Caco-2 (cell line): Measurements from ENCODE around the gene C2orf42. TPM values are rescaled to one million over a fixed set of nuclear protein-coding genes. Genes with fewer than 3 reads are reported as not detected.

Experiments
- BruUV-seq: library from RNA; stranded (reverse); fragments of 400-500 nt; replicated peaks from 2 replicates; lab custom pipeline; 2021; lab: Mats Ljungman, UMichigan
- CTCF ChIA-PET: fragments of 300-600 bp; sonication (Branson Sonifier 250); formaldehyde crosslinking; loops from one replicate; lab custom pipeline; 2022; ENCODE audit warnings: antibody characterized with exemption; lab: Charles Lee
- POLR2A ChIA-PET: fragments of 300-600 bp; sonication (Branson Sonifier 250); formaldehyde crosslinking; loops from one replicate; lab custom pipeline; 2022; ENCODE audit warnings: antibody characterized with exemption; lab: Charles Lee
- DNase-seq, 2 experiments: peaks; one replicate each; pipeline versions ENCODE4 v3.0.0 to v3.0.0-alpha.2; 2020 to 2022
- H3K27me3 ChIP-seq: replicated peaks from 2 replicates; pipeline ENCODE4 v1.6.0; 2011; ENCODE audit warnings: low read length; ENCODE audit not compliant: control insufficient read depth, insufficient read depth
- H3K36me3 ChIP-seq: 2 replicates; pipeline ENCODE4 v1.5.1; 2011; ENCODE audit warnings: low read length; ENCODE audit not compliant: control insufficient read depth, insufficient read depth
- H3K4me1 ChIP-seq: fragments of 250-450 bp; sonication (Bioruptor Pico); 2 replicates; pipeline ENCODE4 v1.5.1; 2020; ENCODE audit warnings: mild to moderate bottlenecking
- H3K4me3 ChIP-seq: 2 replicates; pipeline ENCODE4 v1.5.1; 2011; ENCODE audit warnings: low read depth, mild to moderate bottlenecking, control low read depth, low read length
- H3K9me3 ChIP-seq: fragments of 250-450 bp; sonication (Bioruptor Pico); 2 replicates; pipeline ENCODE4 v1.5.1; 2020; ENCODE audit warnings: mild to moderate bottlenecking, moderate library complexity
- H3K27ac Mint-ChIP-seq: one replicate; pipeline ENCODE4 v1.8.0; 2022; ENCODE audit warnings: mixed read lengths; ENCODE audit not compliant: unreplicated experiment
- H3K27me3 Mint-ChIP-seq: one replicate; pipeline ENCODE4 v1.8.0; 2022; ENCODE audit warnings: mixed read lengths; ENCODE audit not compliant: insufficient read depth, unreplicated experiment
- H3K36me3 Mint-ChIP-seq: one replicate; pipeline ENCODE4 v1.8.0; 2022; ENCODE audit warnings: mild to moderate bottlenecking, mixed read lengths; ENCODE audit not compliant: insufficient read depth, unreplicated experiment
- H3K4me1 Mint-ChIP-seq: one replicate; pipeline ENCODE4 v1.8.0; 2022; ENCODE audit warnings: low read depth, mixed read lengths; ENCODE audit not compliant: unreplicated experiment
- H3K4me3 Mint-ChIP-seq: one replicate; pipeline ENCODE4 v1.8.0; 2022; ENCODE audit warnings: mild to moderate bottlenecking, moderate library complexity, mixed read lengths; ENCODE audit not compliant: unreplicated experiment
- H3K9me3 Mint-ChIP-seq: one replicate; pipeline ENCODE4 v1.8.0; 2022; ENCODE audit warnings: mixed read lengths; ENCODE audit not compliant: unreplicated experiment
- CTCF ChIP-seq, 2 experiments: fragments of 200-600 bp in 1 of 2; IDR thresholded peaks; 1 replicate in 1 of 2; 2 replicates in 1 of 2; pipeline versions ENCODE4 v1.5.1 to v1.8.0; 2011 to 2022; ENCODE audit warnings: antibody characterized with exemption in 1 of 2, control low read depth in 1 of 2, inconsistent platforms in 1 of 2, low read depth in 1 of 2, low read length in 1 of 2, mild to moderate bottlenecking in 1 of 2, moderate library complexity in 1 of 2; ENCODE audit not compliant: insufficient read depth in 1 of 2, severe bottlenecking in 1 of 2, unreplicated experiment in 1 of 2
- intact Hi-C: fragments of 100-400 bp; cut with micrococcal nuclease; formaldehyde crosslinking; loops from one replicate; pipeline ENCODE4 v1.10.0; 2022; ENCODE audit not compliant: unreplicated experiment
- total RNA-seq: library from RNA; stranded (reverse); gene quantifications from 2 replicates; pipeline ENCODE4 v1.2.3, GENCODE V29; 2022

C2orf42 gene
- total RNA-seq, 1 experiment from 2014 or later, result 14.8 TPM

GRCh38 chr2:70204452-70204851, 13.6 kb upstream of the C2orf42 start:
- no TSS peak for BruUV-seq
- no peaks in the 10 kb centered on the region for H3K36me3 ChIP-seq
- Mint-ChIP-seq H3K36me3 (no peaks in the 10 kb centered on the region), H3K27ac (no peak overlapping the region), H3K4me3 (no peak overlapping the region), H3K27me3 (no peaks in the 10 kb centered on the region), H3K4me1 (no peaks in the 10 kb centered on the region), H3K9me3 (no peaks in the 10 kb centered on the region)
- H3K27me3 ChIP-seq, result no peaks in the 10 kb centered on the region
- no peak for TF ChIP-seq CTCF (IDR thresholded peaks at IDR 0.05; ENCODE audit: insufficient read depth in 1 of 2, low read depth in 1 of 2, low read length in 1 of 2, severe bottlenecking in 1 of 2, unreplicated experiment in 1 of 2)
- no peak overlapping the region for H3K4me3 ChIP-seq
- no peaks in the 10 kb centered on the region for H3K9me3 ChIP-seq
- no peak for DNase-seq
- CTCF ChIA-PET, result no interaction called here
- intact Hi-C loops, result no loop called here
- no peaks in the 10 kb centered on the region for H3K4me1 ChIP-seq
- POLR2A ChIA-PET, result no interaction called here

GRCh38 chr2:70203086-70203485, 12.3 kb upstream of the C2orf42 start:
- Histone ChIP-seq H3K4me3 (no peak overlapping the region), H3K36me3 (no peaks in the 10 kb centered on the region), H3K27me3 (no peaks in the 10 kb centered on the region), H3K9me3 (no peaks in the 10 kb centered on the region), H3K4me1 (no peaks in the 10 kb centered on the region)
- Mint-ChIP-seq H3K27ac (no peak overlapping the region), H3K4me3 (no peak overlapping the region), H3K27me3 (no peaks in the 10 kb centered on the region), H3K36me3 (no peaks in the 10 kb centered on the region), H3K9me3 (no peaks in the 10 kb centered on the region), H3K4me1 (no peaks in the 10 kb centered on the region)
- TF ChIP-seq CTCF (IDR thresholded peaks at IDR 0.05; ENCODE audit: insufficient read depth in 1 of 2, low read depth in 1 of 2, low read length in 1 of 2, severe bottlenecking in 1 of 2, unreplicated experiment in 1 of 2), result no peak
- no TSS peak for BruUV-seq
- ChIA-PET POLR2A (interaction anchor here (1.0 kb wide), 1 partner anchor 11 kb away, joined by 3 read pairs; no protein-coding TSS in a partner anchor), CTCF (interaction anchor here (0.6 kb wide), 1 partner anchor 118 kb away, joined by 3 read pairs; no protein-coding TSS in a partner anchor)
- no peak for DNase-seq
- intact Hi-C loops, result no loop called here

GRCh38 chr2:70202236-70202806, 11.5 kb upstream of the C2orf42 start:
- Mint-ChIP-seq H3K27ac (no peak overlapping the region), H3K9me3 (no peaks in the 10 kb centered on the region), H3K27me3 (no peaks in the 10 kb centered on the region), H3K4me1 (no peaks in the 10 kb centered on the region), H3K36me3 (no peaks in the 10 kb centered on the region), H3K4me3 (no peak overlapping the region)
- Histone ChIP-seq H3K27me3 (no peaks in the 10 kb centered on the region), H3K4me3 (no peak overlapping the region), H3K4me1 (no peaks in the 10 kb centered on the region), H3K9me3 (no peaks in the 10 kb centered on the region), H3K36me3 (no peaks in the 10 kb centered on the region)
- POLR2A ChIA-PET, result interaction anchor here (1.0 kb wide), 1 partner anchor 10 kb away, joined by 3 read pairs; no protein-coding TSS in a partner anchor
- no peak for TF ChIP-seq CTCF (IDR thresholded peaks at IDR 0.05; ENCODE audit: insufficient read depth in 1 of 2, low read depth in 1 of 2, low read length in 1 of 2, severe bottlenecking in 1 of 2, unreplicated experiment in 1 of 2)
- CTCF ChIA-PET, result interaction anchor here (0.6 kb wide), 1 partner anchor 117 kb away, joined by 3 read pairs; no protein-coding TSS in a partner anchor
- intact Hi-C loops, result no loop called here
- no TSS peak for BruUV-seq
- DNase-seq, result no peak
